Measurements from ENCODE around the gene RAB37. TPM values are rescaled to one million over a fixed set of nuclear protein-coding genes. Genes with fewer than 3 reads are reported as not detected.
A peak's percentile ranks its signal among the peaks of the same experiment; 100 is the strongest.

The RAB37 gene
- total and polyA plus RNA-seq, 7 experiments from 2014 or later = 23.6 to 58.5 (median 30.7) TPM

- ChIA-PET POLR2A (no interaction called here), CTCF (no interaction called here)
- intact Hi-C loops (cut with micrococcal nuclease) = no loop called here
- H3K27ac Mint-ChIP-seq = no peak overlapping the region
- DNase-seq (no peak), ATAC-seq (no peak)
- peaks cover 0 to 6% (median 0%) of the 10 kb centered on the region in 11 donors for H3K9me3 Mint-ChIP-seq
- H3K27me3 ChIP-seq (ENCODE audit: control insufficient read depth in 2 of 2, insufficient read depth in 2 of 2, low read length in 2 of 2) = no peaks in the 10 kb centered on the region
- H3K4me3 Mint-ChIP-seq = no peak overlapping the region
- H3K36me3 ChIP-seq (ENCODE audit: control insufficient read depth in 2 of 3, insufficient read depth in 3 of 3, low read length in 3 of 3) = no peaks in the 10 kb centered on the region
- H3K27me3 Mint-ChIP-seq = peaks cover 0 to 40% (median 6%) of the 10 kb centered on the region in 5 donors
- H3K4me1 Mint-ChIP-seq = no peaks in the 10 kb centered on the region
- H3K4me3 ChIP-seq (ENCODE audit: low read length) = no peak overlapping the region
- no peak overlapping the region for H3K27ac ChIP-seq (ENCODE audit: low read depth, low read length)
- H3K9me3 ChIP-seq (ENCODE audit: control insufficient read depth in 2 of 3, low read length in 3 of 3) = no peaks in the 10 kb centered on the region
- no peaks in the 10 kb centered on the region for H3K4me1 ChIP-seq (ENCODE audit: control insufficient read depth in 2 of 2, insufficient read depth in 2 of 2, low read length in 2 of 2)
- peaks cover 0 to 4% (median 0%) of the 10 kb centered on the region in 5 donors for H3K36me3 Mint-ChIP-seq
Observed at GRCh38 chr17:74697515-74697914, 39.5 kb upstream of the RAB37 start.

- no peaks in the 10 kb centered on the region for H3K4me1 ChIP-seq (ENCODE audit: control insufficient read depth in 2 of 2, insufficient read depth in 2 of 2, low read length in 2 of 2)
- Mint-ChIP-seq H3K9me3 (peaks cover 0 to 6% (median 0%) of the 10 kb centered on the region in 11 donors), H3K27me3 (peaks cover 0 to 37% (median 5%) of the 10 kb centered on the region in 5 donors), H3K4me1 (peaks cover 0 to 2% (median 0%) of the 10 kb centered on the region in 7 donors), H3K36me3 (peaks cover 0 to 4% (median 0%) of the 10 kb centered on the region in 5 donors), H3K4me3 (no peak overlapping the region), H3K27ac (no peak overlapping the region)
- ChIA-PET POLR2A (no interaction called here), CTCF (no interaction called here)
- intact Hi-C loops (cut with micrococcal nuclease) = no loop called here
- H3K27ac ChIP-seq (ENCODE audit: low read depth, low read length) = no peak overlapping the region
- ATAC-seq = no peak
- no peaks in the 10 kb centered on the region for H3K9me3 ChIP-seq (ENCODE audit: control insufficient read depth in 2 of 3, low read length in 3 of 3)
- DNase-seq = no peak
- no peaks in the 10 kb centered on the region for H3K27me3 ChIP-seq (ENCODE audit: control insufficient read depth in 2 of 2, insufficient read depth in 2 of 2, low read length in 2 of 2)
- H3K4me3 ChIP-seq (ENCODE audit: low read length) = no peak overlapping the region
- H3K36me3 ChIP-seq (ENCODE audit: control insufficient read depth in 2 of 3, insufficient read depth in 3 of 3, low read length in 3 of 3) = no peaks in the 10 kb centered on the region
Observed at GRCh38 chr17:74698069-74698468, 39.0 kb upstream of the RAB37 start.

GRCh38 chr17:74699236-74699635 is 37.8 kb upstream of the RAB37 start:
- H3K27me3 Mint-ChIP-seq = peaks cover 0 to 32% (median 3%) of the 10 kb centered on the region in 5 donors

GRCh38 chr17:74702116-74702871 is 34.8 kb upstream of the RAB37 start:
- H3K27ac Mint-ChIP-seq = peak overlapping the region in 1 of 9 donors; percentile 43
- ChIA-PET CTCF (interaction anchor here (1.3 kb wide), 1 partner anchor 45 kb away, joined by 8 read pairs; no protein-coding TSS in a partner anchor), POLR2A (no interaction called here)
- no peak overlapping the region for H3K4me3 Mint-ChIP-seq
- H3K27me3 Mint-ChIP-seq = peaks cover 0 to 49% (median 0%) of the 10 kb centered on the region in 5 donors
- ATAC-seq (no peak), DNase-seq (no peak)
- no peaks in the 10 kb centered on the region for H3K36me3 Mint-ChIP-seq
- Histone ChIP-seq H3K4me3 (ENCODE audit: low read length) (no peak overlapping the region), H3K27me3 (ENCODE audit: control insufficient read depth in 2 of 2, insufficient read depth in 2 of 2, low read length in 2 of 2) (no peaks in the 10 kb centered on the region), H3K4me1 (ENCODE audit: control insufficient read depth in 2 of 2, insufficient read depth in 2 of 2, low read length in 2 of 2) (no peaks in the 10 kb centered on the region), H3K36me3 (ENCODE audit: control insufficient read depth in 2 of 3, insufficient read depth in 3 of 3, low read length in 3 of 3) (no peaks in the 10 kb centered on the region), H3K27ac (ENCODE audit: low read depth, low read length) (no peak overlapping the region), H3K9me3 (ENCODE audit: control insufficient read depth in 2 of 3, low read length in 3 of 3) (no peaks in the 10 kb centered on the region)
- intact Hi-C loops (cut with micrococcal nuclease) = no loop called here
- H3K4me1 Mint-ChIP-seq = peaks cover 0 to 2% (median 0%) of the 10 kb centered on the region in 7 donors
- no peaks in the 10 kb centered on the region for H3K9me3 Mint-ChIP-seq

More at GRCh38 chr17:74699236-74699635, 37.8 kb upstream of the RAB37 start:
- no peak overlapping the region for H3K27ac Mint-ChIP-seq
- DNase-seq (no peak), ATAC-seq (no peak)
- POLR2A ChIA-PET = no interaction called here
- Histone ChIP-seq H3K9me3 (ENCODE audit: control insufficient read depth in 2 of 3, low read length in 3 of 3) (no peaks in the 10 kb centered on the region), H3K4me1 (ENCODE audit: control insufficient read depth in 2 of 2, insufficient read depth in 2 of 2, low read length in 2 of 2) (no peaks in the 10 kb centered on the region), H3K36me3 (ENCODE audit: control insufficient read depth in 2 of 3, insufficient read depth in 3 of 3, low read length in 3 of 3) (no peaks in the 10 kb centered on the region), H3K4me3 (ENCODE audit: low read length) (no peak overlapping the region), H3K27me3 (ENCODE audit: control insufficient read depth in 2 of 2, insufficient read depth in 2 of 2, low read length in 2 of 2) (no peaks in the 10 kb centered on the region), H3K27ac (ENCODE audit: low read depth, low read length) (no peak overlapping the region)
- H3K4me1 Mint-ChIP-seq = peaks cover 0 to 2% (median 0%) of the 10 kb centered on the region in 7 donors
- intact Hi-C loops (cut with micrococcal nuclease) = no loop called here
- CTCF ChIA-PET = no interaction called here
- H3K4me3 Mint-ChIP-seq = no peak overlapping the region
- H3K9me3 Mint-ChIP-seq = peaks cover 0 to 3% (median 0%) of the 10 kb centered on the region in 11 donors
- H3K36me3 Mint-ChIP-seq = peaks cover 0 to 3% (median 0%) of the 10 kb centered on the region in 5 donors

- Histone ChIP-seq H3K9me3 (ENCODE audit: control insufficient read depth in 2 of 3, low read length in 3 of 3) (no peaks in the 10 kb centered on the region), H3K4me3 (ENCODE audit: low read length) (no peak overlapping the region), H3K4me1 (ENCODE audit: control insufficient read depth in 2 of 2, insufficient read depth in 2 of 2, low read length in 2 of 2) (no peaks in the 10 kb centered on the region), H3K36me3 (ENCODE audit: control insufficient read depth in 2 of 3, insufficient read depth in 3 of 3, low read length in 3 of 3) (no peaks in the 10 kb centered on the region), H3K27me3 (ENCODE audit: control insufficient read depth in 2 of 2, insufficient read depth in 2 of 2, low read length in 2 of 2) (no peaks in the 10 kb centered on the region), H3K27ac (ENCODE audit: low read depth, low read length) (no peak overlapping the region)
- H3K27ac Mint-ChIP-seq = peak overlapping the region in 1 of 9 donors; percentile 43
- H3K9me3 Mint-ChIP-seq = no peaks in the 10 kb centered on the region
- no peaks in the 10 kb centered on the region for H3K36me3 Mint-ChIP-seq
- CTCF ChIA-PET = interaction anchor here (1.3 kb wide), 1 partner anchor 46 kb away, joined by 8 read pairs; no protein-coding TSS in a partner anchor
- peaks cover 0 to 2% (median 0%) of the 10 kb centered on the region in 7 donors for H3K4me1 Mint-ChIP-seq
- H3K27me3 Mint-ChIP-seq = peaks cover 0 to 46% (median 0%) of the 10 kb centered on the region in 5 donors
- H3K4me3 Mint-ChIP-seq = no peak overlapping the region
- ATAC-seq (no peak), DNase-seq (no peak)
- POLR2A ChIA-PET = no interaction called here
- intact Hi-C loops (cut with micrococcal nuclease) = no loop called here
Observed at GRCh38 chr17:74703311-74703710, 33.7 kb upstream of the RAB37 start.

GRCh38 chr17:74704544-74704943 is 32.5 kb upstream of the RAB37 start:
- ATAC-seq = no peak
- no peaks in the 10 kb centered on the region for H3K27me3 ChIP-seq (ENCODE audit: control insufficient read depth in 2 of 2, insufficient read depth in 2 of 2, low read length in 2 of 2)
- CTCF ChIA-PET = no interaction called here
- no peak for DNase-seq
- no peak overlapping the region for H3K4me3 ChIP-seq (ENCODE audit: low read length)
- H3K9me3 Mint-ChIP-seq = no peaks in the 10 kb centered on the region
- H3K27ac Mint-ChIP-seq = no peak overlapping the region
- no peak overlapping the region for H3K4me3 Mint-ChIP-seq
- no peaks in the 10 kb centered on the region for H3K4me1 ChIP-seq (ENCODE audit: control insufficient read depth in 2 of 2, insufficient read depth in 2 of 2, low read length in 2 of 2)
- POLR2A ChIA-PET = no interaction called here
- no peaks in the 10 kb centered on the region for H3K36me3 Mint-ChIP-seq
- peaks cover 0 to 42% (median 0%) of the 10 kb centered on the region in 5 donors for H3K27me3 Mint-ChIP-seq
- H3K27ac ChIP-seq (ENCODE audit: low read depth, low read length) = no peak overlapping the region
- intact Hi-C loops (cut with micrococcal nuclease) = no loop called here
- no peaks in the 10 kb centered on the region for H3K36me3 ChIP-seq (ENCODE audit: control insufficient read depth in 2 of 3, insufficient read depth in 3 of 3, low read length in 3 of 3)
- H3K9me3 ChIP-seq (ENCODE audit: control insufficient read depth in 2 of 3, low read length in 3 of 3) = no peaks in the 10 kb centered on the region
- peaks cover 0 to 2% (median 0%) of the 10 kb centered on the region in 7 donors for H3K4me1 Mint-ChIP-seq

Data from naive thymus-derived CD4-positive, alpha-beta T cell (primary cell).